AG09319 (cell line): Measurements from ENCODE around the gene JAM3.
A peak's percentile ranks its signal among the peaks of the same experiment; 100 is the strongest.

Experiments used
- DNase-seq: peaks from one replicate; pipeline ENCODE4 v3.0.0-alpha.2; 2010; ENCODE audit warnings: low read depth; ENCODE audit errors: extremely low read depth
- TF ChIP-seq, protein P1 (sequence below): IDR thresholded peaks from 2 replicates; pipeline ENCODE4 v1.5.1; 2011; ENCODE audit warnings: low read depth, mild to moderate bottlenecking, inconsistent platforms, low read length, moderate library complexity

JAM3 gene

DNA sequence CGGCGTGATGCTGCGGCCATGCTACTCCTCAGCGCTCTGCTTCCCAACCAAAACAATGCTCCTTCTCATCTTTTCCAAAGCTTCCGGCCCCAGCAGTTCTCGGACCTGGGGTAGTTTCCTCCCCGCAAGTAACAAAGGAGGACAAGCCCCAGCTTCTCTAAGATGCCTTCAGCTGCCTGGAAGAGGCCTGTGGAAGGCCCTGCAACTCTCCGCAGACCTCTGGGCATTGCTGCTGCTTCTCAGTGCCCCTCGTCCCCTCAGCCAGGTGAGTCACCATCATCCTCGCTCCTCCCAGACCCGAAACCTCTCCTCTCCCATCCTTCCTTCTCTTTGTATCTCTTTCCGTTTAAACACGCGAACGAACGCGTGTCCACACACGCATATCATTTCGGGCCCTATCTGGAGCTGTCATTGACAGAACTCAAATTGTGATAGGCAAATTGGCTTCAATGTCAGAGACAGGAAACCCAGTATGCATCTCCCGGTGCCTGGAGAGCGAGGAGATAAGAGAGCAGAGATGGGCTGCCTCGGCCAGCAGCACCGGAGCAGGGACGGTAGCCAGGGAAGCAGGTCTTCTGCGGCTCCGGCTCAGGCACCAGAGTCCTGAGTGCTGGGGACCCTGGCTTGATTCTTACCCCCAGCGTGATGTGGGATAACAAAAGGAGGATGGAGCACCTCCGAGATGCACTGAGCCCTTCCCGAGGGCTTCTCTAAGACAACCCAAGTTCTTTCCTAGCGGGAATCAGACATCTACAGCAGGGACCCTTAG, 22.0 kb upstream of the JAM3 start:
- TF ChIP-seq, protein P1, sequence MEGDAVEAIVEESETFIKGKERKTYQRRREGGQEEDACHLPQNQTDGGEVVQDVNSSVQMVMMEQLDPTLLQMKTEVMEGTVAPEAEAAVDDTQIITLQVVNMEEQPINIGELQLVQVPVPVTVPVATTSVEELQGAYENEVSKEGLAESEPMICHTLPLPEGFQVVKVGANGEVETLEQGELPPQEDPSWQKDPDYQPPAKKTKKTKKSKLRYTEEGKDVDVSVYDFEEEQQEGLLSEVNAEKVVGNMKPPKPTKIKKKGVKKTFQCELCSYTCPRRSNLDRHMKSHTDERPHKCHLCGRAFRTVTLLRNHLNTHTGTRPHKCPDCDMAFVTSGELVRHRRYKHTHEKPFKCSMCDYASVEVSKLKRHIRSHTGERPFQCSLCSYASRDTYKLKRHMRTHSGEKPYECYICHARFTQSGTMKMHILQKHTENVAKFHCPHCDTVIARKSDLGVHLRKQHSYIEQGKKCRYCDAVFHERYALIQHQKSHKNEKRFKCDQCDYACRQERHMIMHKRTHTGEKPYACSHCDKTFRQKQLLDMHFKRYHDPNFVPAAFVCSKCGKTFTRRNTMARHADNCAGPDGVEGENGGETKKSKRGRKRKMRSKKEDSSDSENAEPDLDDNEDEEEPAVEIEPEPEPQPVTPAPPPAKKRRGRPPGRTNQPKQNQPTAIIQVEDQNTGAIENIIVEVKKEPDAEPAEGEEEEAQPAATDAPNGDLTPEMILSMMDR, result no peak
- no peak for DNase-seq

DNA sequence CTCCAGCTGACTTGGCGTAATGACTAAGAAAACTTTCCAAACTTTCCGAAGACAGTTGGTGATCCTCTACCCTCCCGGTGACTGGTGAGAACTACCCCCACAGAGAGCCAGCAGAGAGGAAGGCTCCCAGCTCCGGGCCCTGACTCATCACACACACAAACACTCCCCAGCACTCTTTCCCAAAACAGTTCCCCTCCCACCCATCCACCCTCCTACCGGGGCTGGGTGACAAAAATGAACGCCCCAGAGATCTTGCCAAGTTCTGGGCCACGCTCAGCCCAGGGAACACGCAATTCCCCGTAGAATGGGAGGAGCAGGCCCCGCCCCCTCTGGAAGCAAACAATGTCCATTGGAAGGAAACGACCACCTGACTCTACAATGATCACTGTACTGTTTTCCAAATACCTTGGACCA, 21.3 kb upstream of the JAM3 start:
- TF ChIP-seq, protein P1, result no peak
- peak; percentile 81 for DNase-seq

DNA sequence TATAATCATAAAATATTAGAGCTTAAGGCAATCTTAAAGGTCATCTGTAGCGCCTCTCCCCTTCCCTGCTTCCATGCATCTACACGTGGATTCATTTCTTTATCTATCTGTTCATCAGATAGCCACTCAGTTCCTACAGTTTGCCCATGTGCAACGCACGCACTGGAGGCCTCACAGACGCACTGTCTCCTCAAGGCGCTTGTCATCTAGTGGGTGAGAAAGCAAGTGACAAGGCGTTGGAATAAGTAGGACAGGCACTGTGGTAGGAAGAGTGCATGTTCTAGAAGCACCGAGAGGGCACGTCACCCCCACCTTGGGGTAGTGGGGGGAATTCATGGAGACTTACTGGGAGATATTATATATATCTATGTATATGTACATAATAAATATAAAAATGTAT, 20.8 kb upstream of the JAM3 start:
- TF ChIP-seq, protein P1, result no peak
- DNase-seq, result no peak

DNA sequence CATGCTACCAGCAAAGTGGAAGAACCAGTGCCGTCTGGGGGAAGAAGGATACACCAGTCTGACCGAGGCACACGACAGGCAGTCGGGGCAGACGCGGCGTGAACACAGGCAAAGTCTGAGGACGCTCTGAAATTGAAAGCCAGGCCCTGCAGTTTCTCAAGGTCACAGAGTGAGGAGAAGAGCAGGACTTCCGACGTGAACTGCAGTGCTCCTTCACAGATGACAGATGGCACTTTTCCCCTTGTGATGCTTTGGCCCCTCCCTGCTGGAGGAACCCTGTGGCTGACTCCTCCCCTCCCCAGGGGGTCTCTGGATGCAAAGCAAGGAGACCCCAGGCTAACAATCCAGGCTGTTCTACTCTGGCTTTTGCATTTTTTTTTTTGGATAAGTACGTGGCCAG, 19.6 kb upstream of the JAM3 start:
- no peak for DNase-seq
- TF ChIP-seq, protein P1, result no peak

DNA sequence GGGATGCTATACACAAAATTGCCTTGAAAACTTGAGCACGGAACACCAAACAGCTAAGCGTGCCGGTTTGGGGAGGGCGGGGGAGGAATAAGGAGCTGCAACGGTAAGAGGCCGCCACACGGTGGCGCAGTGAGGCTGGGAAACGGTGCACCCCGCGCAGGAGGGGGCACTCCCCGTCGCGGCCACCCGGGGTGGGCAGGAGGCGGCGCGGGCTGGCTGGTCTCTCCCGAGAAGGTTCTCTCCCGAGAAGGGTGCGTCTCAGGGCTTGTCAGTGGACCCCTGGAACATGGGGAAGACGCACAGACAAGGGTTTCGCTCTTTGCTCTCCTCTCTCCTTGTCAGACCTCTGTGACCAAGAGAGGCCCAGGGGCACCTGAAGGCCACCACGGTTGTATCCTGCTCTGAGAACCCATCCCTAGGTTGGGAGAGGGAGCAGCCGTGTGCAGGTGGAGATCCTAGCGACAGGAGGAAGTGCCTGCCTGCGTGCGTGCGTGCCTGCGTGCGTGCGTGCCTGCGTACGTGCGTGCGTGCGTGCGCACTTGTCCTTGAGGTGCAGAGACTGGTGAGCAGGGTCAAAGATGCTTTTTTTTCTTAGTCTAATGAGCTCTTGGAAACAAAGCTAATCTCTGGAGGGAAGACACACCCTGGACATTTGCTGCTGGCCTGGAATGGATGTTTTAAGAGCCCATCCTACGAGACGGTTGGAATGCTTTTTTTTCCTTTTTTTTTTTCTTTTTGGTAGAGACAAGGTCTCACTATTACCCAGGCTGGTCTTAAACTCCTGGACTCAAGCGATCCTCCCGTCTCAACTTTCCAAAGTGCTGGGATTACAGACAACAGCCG, 18.1 kb upstream of the JAM3 start:
- DNase-seq, result no peak
- TF ChIP-seq, protein P1, result peak; percentile 87

DNA sequence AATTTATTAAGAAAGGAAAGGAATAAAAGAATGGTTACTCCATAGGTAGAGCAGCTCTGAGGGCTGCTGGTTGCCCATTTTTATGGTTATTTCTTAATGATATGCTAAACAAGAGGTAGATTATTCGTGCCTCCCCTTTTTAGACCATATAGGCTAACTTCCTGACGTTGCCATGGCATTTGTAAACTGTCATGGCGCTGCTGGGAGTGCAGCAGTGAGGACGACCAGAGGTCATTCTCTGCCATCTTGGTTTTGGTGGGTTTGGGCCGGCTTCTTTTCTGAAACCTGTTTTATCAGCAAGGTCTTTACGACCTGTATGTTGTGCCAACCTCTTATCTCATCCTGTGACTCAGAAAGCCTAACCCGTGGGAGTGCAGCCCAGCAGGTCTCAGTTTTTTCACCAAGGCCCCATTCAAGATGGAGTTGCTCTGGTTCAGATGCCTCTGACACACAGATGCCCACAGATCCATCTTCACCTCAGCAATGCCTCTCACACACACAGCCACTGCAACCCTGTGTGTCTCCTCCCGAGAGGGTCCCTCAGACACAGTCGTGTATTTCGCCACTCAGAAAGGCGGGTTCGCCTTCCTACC, 16.4 kb upstream of the JAM3 start:
- TF ChIP-seq, protein P1, result no peak
- no peak for DNase-seq
